NCI-H2107 treated with DMSO at 0.1 percent for 48 hours (cell line): ENCODE data around the gene CAPS.
"Not testable (repeated sequence)": the region's sequence is repeated elsewhere in the genome, so short reads cannot be mapped to it uniquely, and the experiment has no call there.

ENCODE experiments used
- DNase-seq: peaks from one replicate; lab custom pipeline; 2025; ENCODE audit not compliant: unreplicated experiment; lab: John Stamatoyannopoulos, UW

Gene CAPS

GRCh38 chr19:5953680-5954213 is 39.7 kb downstream of the CAPS start:
- no peak for DNase-seq

GRCh38 chr19:5954293-5954692 is 40.2 kb downstream of the CAPS start:
- DNase-seq: no peak

GRCh38 chr19:5955636-5955935 is 41.5 kb downstream of the CAPS start:
- DNase-seq: no peak

GRCh38 chr19:5956323-5956722 is 42.3 kb downstream of the CAPS start:
- no peak for DNase-seq

- no peak for DNase-seq
Measured at GRCh38 chr19:5956728-5957127, 42.7 kb downstream of the CAPS start.

- peak; percentile 24 for DNase-seq
Measured at GRCh38 chr19:5957170-5957569, 43.1 kb downstream of the CAPS start.

GRCh38 chr19:5958074-5958850 is 44.2 kb downstream of the CAPS start:
- DNase-seq: no peak

- no peak for DNase-seq
Measured at GRCh38 chr19:5958851-5959122, 44.7 kb downstream of the CAPS start.

- DNase-seq: no peak
Measured at GRCh38 chr19:5959260-5960004, 45.4 kb downstream of the CAPS start.

GRCh38 chr19:5960005-5961001 is 46.2 kb downstream of the CAPS start:
- no peak for DNase-seq

- not testable (repeated sequence) for DNase-seq
Measured at GRCh38 chr19:5961641-5961968, 47.6 kb downstream of the CAPS start.

GRCh38 chr19:5961969-5962945 is 48.2 kb downstream of the CAPS start:
- DNase-seq: peak; percentile 96

- not testable (repeated sequence) for DNase-seq
Measured at GRCh38 chr19:5963259-5963658, 49.2 kb downstream of the CAPS start.

- DNase-seq: no peak
Measured at GRCh38 chr19:5963855-5964254, 49.8 kb downstream of the CAPS start.

GRCh38 chr19:5964816-5965565 is 50.9 kb downstream of the CAPS start:
- DNase-seq: no peak
